ENCODE results near the gene TXNDC15.

TXNDC15 gene

DNA sequence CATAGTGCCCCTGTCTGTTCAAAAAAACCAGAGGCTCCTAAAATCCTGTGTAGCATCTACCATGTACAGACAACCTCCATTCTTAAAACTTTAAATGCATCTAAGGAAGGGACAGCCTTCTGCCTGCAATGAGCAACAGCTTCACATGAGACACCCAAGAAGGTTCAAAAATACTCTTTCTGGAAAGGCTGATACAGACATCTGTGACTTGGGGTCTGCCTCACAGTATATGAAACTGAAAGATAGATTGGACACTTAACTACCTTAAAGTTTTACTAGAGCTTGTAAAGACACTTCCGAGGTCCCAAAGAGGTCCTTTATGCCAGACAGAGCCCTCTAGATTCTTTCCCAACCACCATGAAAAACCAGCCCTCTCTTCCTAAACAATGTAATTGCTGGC lies 65.3 kb downstream of the TXNDC15 start:
- Histone ChIP-seq H3K4me3 (ENCODE audit: insufficient read depth, low read depth, low read length, poor library complexity, severe bottlenecking) (no peak overlapping the region), H3K9me3 (ENCODE audit: control insufficient read depth, low read length) (no peaks in the 10 kb centered on the region), H3K4me1 (ENCODE audit: control insufficient read depth, insufficient read depth, low read length, poor library complexity, severe bottlenecking) (no peaks in the 10 kb centered on the region), H3K27ac (ENCODE audit: insufficient read depth, low read length, poor library complexity, severe bottlenecking) (no peak overlapping the region), H3K27me3 (replicated peaks; ENCODE audit: control insufficient read depth, insufficient read depth, low read length, poor library complexity, severe bottlenecking) (no peaks in the 10 kb centered on the region), H3K36me3 (ENCODE audit: control insufficient read depth, insufficient read depth, low read length) (peaks cover 9% of the 10 kb centered on the region)
- no peak for DNase-seq

- no peaks in the 10 kb centered on the region for H3K4me1 ChIP-seq (ENCODE audit: control insufficient read depth, insufficient read depth, low read length, poor library complexity, severe bottlenecking)
- no peaks in the 10 kb centered on the region for H3K9me3 ChIP-seq (ENCODE audit: control insufficient read depth, low read length)
- no peaks in the 10 kb centered on the region for H3K27me3 ChIP-seq (replicated peaks; ENCODE audit: control insufficient read depth, insufficient read depth, low read length, poor library complexity, severe bottlenecking)
- DNase-seq: no peak
- no peak overlapping the region for H3K4me3 ChIP-seq (ENCODE audit: insufficient read depth, low read depth, low read length, poor library complexity, severe bottlenecking)
- H3K27ac ChIP-seq (ENCODE audit: insufficient read depth, low read length, poor library complexity, severe bottlenecking): no peak overlapping the region
- H3K36me3 ChIP-seq (ENCODE audit: control insufficient read depth, insufficient read depth, low read length): peaks cover 5% of the 10 kb centered on the region
These were observed 69.4 kb downstream of the TXNDC15 start for GRCh38 chr5:134943547-134943946.

GRCh38 chr5:134944630-134945029 lies 70.5 kb downstream of the TXNDC15 start:
- Histone ChIP-seq H3K4me3 (ENCODE audit: insufficient read depth, low read depth, low read length, poor library complexity, severe bottlenecking) (no peak overlapping the region), H3K27me3 (replicated peaks; ENCODE audit: control insufficient read depth, insufficient read depth, low read length, poor library complexity, severe bottlenecking) (no peaks in the 10 kb centered on the region), H3K4me1 (ENCODE audit: control insufficient read depth, insufficient read depth, low read length, poor library complexity, severe bottlenecking) (no peaks in the 10 kb centered on the region), H3K9me3 (ENCODE audit: control insufficient read depth, low read length) (no peaks in the 10 kb centered on the region), H3K36me3 (ENCODE audit: control insufficient read depth, insufficient read depth, low read length) (peaks cover 3% of the 10 kb centered on the region), H3K27ac (ENCODE audit: insufficient read depth, low read length, poor library complexity, severe bottlenecking) (no peak overlapping the region)
- DNase-seq: no peak

GRCh38 chr5:134945041-134945440 lies 70.9 kb downstream of the TXNDC15 start:
- DNase-seq: no peak
- Histone ChIP-seq H3K36me3 (ENCODE audit: control insufficient read depth, insufficient read depth, low read length) (no peaks in the 10 kb centered on the region), H3K27me3 (replicated peaks; ENCODE audit: control insufficient read depth, insufficient read depth, low read length, poor library complexity, severe bottlenecking) (no peaks in the 10 kb centered on the region), H3K4me3 (ENCODE audit: insufficient read depth, low read depth, low read length, poor library complexity, severe bottlenecking) (no peak overlapping the region), H3K9me3 (ENCODE audit: control insufficient read depth, low read length) (no peaks in the 10 kb centered on the region), H3K27ac (ENCODE audit: insufficient read depth, low read length, poor library complexity, severe bottlenecking) (no peak overlapping the region), H3K4me1 (ENCODE audit: control insufficient read depth, insufficient read depth, low read length, poor library complexity, severe bottlenecking) (no peaks in the 10 kb centered on the region)

DNA sequence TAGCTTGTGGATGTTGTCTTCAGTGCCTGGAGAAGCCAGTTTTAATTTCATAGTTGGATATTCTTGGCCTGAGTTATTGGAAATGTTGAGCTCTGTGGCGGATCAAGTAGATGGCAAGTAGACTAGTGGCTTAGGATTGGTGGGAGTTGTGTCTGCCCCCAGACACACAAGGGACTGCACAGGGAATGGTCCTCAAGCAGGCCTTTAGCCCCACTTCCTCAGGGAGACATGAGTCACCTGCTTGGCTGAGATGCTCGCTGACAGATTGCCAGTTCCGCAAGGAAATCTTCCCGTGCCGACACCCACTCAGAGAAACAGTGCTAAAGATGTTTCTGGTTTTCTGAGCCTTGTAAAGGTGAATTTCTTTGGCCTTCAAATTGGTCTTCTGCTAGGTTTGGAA lies 74.7 kb downstream of the TXNDC15 start:
- Histone ChIP-seq H3K4me1 (ENCODE audit: control insufficient read depth, insufficient read depth, low read length, poor library complexity, severe bottlenecking) (no peaks in the 10 kb centered on the region), H3K36me3 (ENCODE audit: control insufficient read depth, insufficient read depth, low read length) (no peaks in the 10 kb centered on the region), H3K9me3 (ENCODE audit: control insufficient read depth, low read length) (no peaks in the 10 kb centered on the region), H3K27ac (ENCODE audit: insufficient read depth, low read length, poor library complexity, severe bottlenecking) (no peak overlapping the region), H3K27me3 (replicated peaks; ENCODE audit: control insufficient read depth, insufficient read depth, low read length, poor library complexity, severe bottlenecking) (no peaks in the 10 kb centered on the region), H3K4me3 (ENCODE audit: insufficient read depth, low read depth, low read length, poor library complexity, severe bottlenecking) (no peak overlapping the region)
- DNase-seq: no peak

GRCh38 chr5:134949316-134949715 lies 75.1 kb downstream of the TXNDC15 start:
- H3K36me3 ChIP-seq (ENCODE audit: control insufficient read depth, insufficient read depth, low read length): no peaks in the 10 kb centered on the region
- no peak for DNase-seq
- no peaks in the 10 kb centered on the region for H3K9me3 ChIP-seq (ENCODE audit: control insufficient read depth, low read length)
- no peak overlapping the region for H3K27ac ChIP-seq (ENCODE audit: insufficient read depth, low read length, poor library complexity, severe bottlenecking)
- H3K4me1 ChIP-seq (ENCODE audit: control insufficient read depth, insufficient read depth, low read length, poor library complexity, severe bottlenecking): no peaks in the 10 kb centered on the region
- no peaks in the 10 kb centered on the region for H3K27me3 ChIP-seq (replicated peaks; ENCODE audit: control insufficient read depth, insufficient read depth, low read length, poor library complexity, severe bottlenecking)
- H3K4me3 ChIP-seq (ENCODE audit: insufficient read depth, low read depth, low read length, poor library complexity, severe bottlenecking): no peak overlapping the region
